H1 (cell line): ENCODE measurements around the gene SSU72.

Experiments used
- BRCA1 ChIP-seq: IDR thresholded peaks from 2 replicates; pipeline ENCODE4 v1.6.1; 2012; ENCODE audit warnings: low read depth, low read length, improper control_type of control experiment
- CHD2 ChIP-seq: IDR thresholded peaks from 2 replicates; pipeline ENCODE4 v1.6.1; 2012; ENCODE audit warnings: low read length, improper control_type of control experiment
- CTCF ChIP-seq, 3 experiments: IDR thresholded peaks; 1 replicate in 2 of 3; 2 replicates in 1 of 3; pipeline versions ENCODE4 v1.5.1 to v1.6.1; 2011; ENCODE audit warnings: low read length in 3 of 3, mild to moderate bottlenecking in 3 of 3, inconsistent platforms in 2 of 3, low read depth in 1 of 3, moderate library complexity in 1 of 3; ENCODE audit not compliant: insufficient read depth in 1 of 3; ENCODE audit errors: control extremely low read depth in 1 of 3
- EZH2 ChIP-seq: fragments of 200-600 bp; sonication (generic); IDR thresholded peaks from 2 replicates; pipeline ENCODE4 v1.7.1; 2012; ENCODE audit warnings: low read depth, mild to moderate bottlenecking, moderate library complexity, low read length, inconsistent platforms; ENCODE audit not compliant: severe bottlenecking
- MAX ChIP-seq: IDR thresholded peaks from 2 replicates; pipeline ENCODE4 v1.6.1; 2012; ENCODE audit warnings: inconsistent platforms
- NANOG ChIP-seq: IDR thresholded peaks from 2 replicates; pipeline ENCODE4 v1.6.1; 2011; ENCODE audit warnings: low read length, low read depth, mild to moderate bottlenecking, inconsistent platforms; ENCODE audit not compliant: insufficient read depth, poor library complexity, severe bottlenecking
- POLR2AphosphoS5 ChIP-seq: IDR thresholded peaks from 2 replicates; pipeline ENCODE4 v1.6.1; 2011; ENCODE audit warnings: low read depth, low read length
- RAD21 ChIP-seq, 2 experiments: IDR thresholded peaks in 1 of 2; conservative IDR thresholded peaks in 1 of 2; 2 replicates each; pipeline ENCODE4 v1.6.1; 2011; ENCODE audit warnings: low read depth in 2 of 2, low read length in 2 of 2, improper control_type of control experiment in 1 of 2, inconsistent platforms in 1 of 2, mild to moderate bottlenecking in 1 of 2, moderate library complexity in 1 of 2

GRCh38 chr1:1593834-1594601 lies 19.4 kb upstream of the SSU72 start:
- no peak for TF ChIP-seq BRCA1
- no peak for TF ChIP-seq CHD2
- TF ChIP-seq POLR2AphosphoS5: no peak
- TF ChIP-seq MAX: no peak
- TF ChIP-seq CTCF (IDR thresholded peaks at IDR 0.05; ENCODE audit: control extremely low read depth in 1 of 3, insufficient read depth in 1 of 3, low read depth in 1 of 3, low read length in 3 of 3): no peak
- no peak for TF ChIP-seq RAD21 (IDR thresholded peaks at IDR 0.05 in 1 of 2, conservative IDR thresholded peaks at IDR 0.05 in 1 of 2; ENCODE audit: low read depth in 2 of 2, low read length in 2 of 2)
- TF ChIP-seq NANOG: no peak
- TF ChIP-seq EZH2: no peak
